K562 (cell line): ENCODE results near the gene ZBTB25. TPM values are rescaled to one million over a fixed set of nuclear protein-coding genes. Genes with fewer than 3 reads are reported as not detected.

ENCODE experiments used
- BCOR ChIP-seq: fragments of 450-650 bp; IDR thresholded peaks from 2 replicates; pipeline ENCODE4 v1.6.1; 2016
- CTBP1 ChIP-seq: fragments of 450-650 bp; IDR thresholded peaks from 2 replicates; pipeline ENCODE4 v1.6.1; 2016; ENCODE audit warnings: borderline replicate concordance
- CXXC5 ChIP-seq: fragments of 250-450 bp; sonication (Bioruptor Pico); IDR thresholded peaks from 2 replicates; pipeline ENCODE4 v1.8.0; 2022; ENCODE audit warnings: inconsistent platforms, mild to moderate bottlenecking, moderate library complexity
- EP300 ChIP-seq: IDR thresholded peaks from 2 replicates; pipeline ENCODE4 v1.6.1; 2012; ENCODE audit warnings: low read length, improper control_type of control experiment
- ETV6 ChIP-seq, 3 experiments: fragments of 150-350 bp in 1 of 3; sonication (generic) in 1 of 3; formaldehyde crosslinking in 1 of 3; IDR thresholded peaks; 2 replicates each; pipeline versions ENCODE4 v1.6.1 to v1.8.0; 2014 to 2022; ENCODE audit warnings: borderline replicate concordance in 2 of 3, low read depth in 2 of 3, antibody characterized with exemption in 1 of 3, low read length in 1 of 3, mild to moderate bottlenecking in 1 of 3, missing genetic modification reagents in 1 of 3
- GABPA ChIP-seq: fragments of 200-800 bp; sonication (Bioruptor generic); conservative IDR thresholded peaks from 2 replicates; pipeline ENCODE4 v1.6.1; 2016; ENCODE audit warnings: low read depth, missing genetic modification characterization, missing compliant biosample characterization
- KDM5B ChIP-seq: fragments of 200-600 bp; sonication (generic); IDR thresholded peaks from 2 replicates; pipeline ENCODE4 v1.6.1; 2012; ENCODE audit warnings: low read depth, mild to moderate bottlenecking, moderate library complexity, low read length, control low read depth, inconsistent platforms; ENCODE audit not compliant: insufficient replicate concordance
- LEF1 ChIP-seq: fragments of 450-650 bp; IDR thresholded peaks from 2 replicates; pipeline ENCODE4 v1.6.1; 2016; ENCODE audit warnings: mild to moderate bottlenecking
- MCM7 ChIP-seq, 2 experiments: fragments of 450-650 bp; IDR thresholded peaks; 2 replicates each; pipeline ENCODE4 v1.6.1; 2016 to 2018
- NFYB ChIP-seq: IDR thresholded peaks from 2 replicates; pipeline ENCODE4 v1.6.1; 2011; ENCODE audit warnings: mild to moderate bottlenecking, moderate library complexity; ENCODE audit not compliant: insufficient read length; ENCODE audit errors: extremely low read depth
- POLR3G ChIP-seq: IDR thresholded peaks from 2 replicates; pipeline ENCODE4 v1.6.1; 2011; ENCODE audit not compliant: insufficient read length, insufficient replicate concordance; ENCODE audit errors: extremely low read depth
- RB1 ChIP-seq: fragments of 450-650 bp; IDR thresholded peaks from 2 replicates; pipeline ENCODE4 v1.6.1; 2017; ENCODE audit warnings: low read depth, mild to moderate bottlenecking
- RBM22 ChIP-seq: fragments of 200-400 bp; formaldehyde crosslinking; IDR thresholded peaks from 2 replicates; pipeline ENCODE4 v1.6.1; 2018; ENCODE audit warnings: low read length, low read depth; ENCODE audit not compliant: poor library complexity, severe bottlenecking
- SREBF1 ChIP-seq: fragments of 150-350 bp; IDR thresholded peaks from 2 replicates; pipeline ENCODE4 v1.6.1; 2014; ENCODE audit warnings: antibody characterized with exemption, low read depth, low read length, borderline replicate concordance
- TAL1 ChIP-seq: fragments of 450-650 bp; IDR thresholded peaks from 2 replicates; pipeline ENCODE4 v1.6.1; 2016; ENCODE audit warnings: mild to moderate bottlenecking
- ZNF212 ChIP-seq: fragments of 450-650 bp; formaldehyde crosslinking; IDR thresholded peaks from 2 replicates; pipeline ENCODE4 v1.4.0; 2020; ENCODE audit warnings: mild to moderate bottlenecking
- ZNF239 ChIP-seq: fragments of 250-450 bp; sonication (Bioruptor Pico); IDR thresholded peaks from 2 replicates; pipeline ENCODE4 v1.4.0; 2020; ENCODE audit warnings: mild to moderate bottlenecking
- ZNF644 ChIP-seq: fragments of 200-800 bp; sonication (Bioruptor generic); IDR thresholded peaks from 2 replicates; pipeline ENCODE4 v1.6.1; 2016; ENCODE audit warnings: low read depth, missing genetic modification characterization, missing compliant biosample characterization
- polyA plus RNA-seq, 8 experiments: library from polyadenylated mRNA; depleted of rRNA in 4 of 8; stranded (reverse) in 5 of 8; unstranded in 3 of 8; fragments of >200 nt; fragmentation: Nextera tagmentation in 2 of 8; fragmentation: Illumina TruSeq in 1 of 8; extraction: Ambion mirVana in 2 of 8; extraction: Trizol in 1 of 8; gene quantifications; 2 replicates each; pipeline versions ENCODE4 v1.2.1 to v1.2.3, GENCODE V29; 2011 to 2014; ENCODE audit warnings: inconsistent platforms in 1 of 8, missing spikeins in 1 of 8
- total RNA-seq, 7 experiments: library from RNA; depleted of rRNA in 6 of 7; stranded (reverse); fragments of >200 nt in 6 of 7; fragmentation: Illumina TruSeq in 2 of 7; extraction: Trizol in 2 of 7; gene quantifications; 2 replicates each; pipeline versions ENCODE4 v1.2.1 to v1.2.3, GENCODE V29; 2011 to 2021; ENCODE audit warnings: low replicate concordance in 1 of 7
- TF ChIP-seq, protein P1 (sequence below), 3 experiments: fragments of 200-800 bp in 1 of 3; fragments of 250-450 bp in 1 of 3; fragments of 450-650 bp in 1 of 3; sonication (Bioruptor Pico) in 1 of 3; sonication (Bioruptor generic) in 1 of 3; formaldehyde crosslinking in 1 of 3; IDR thresholded peaks; 2 replicates each; pipeline versions ENCODE4 v1.6.1 to v1.8.0; 2016 to 2022; ENCODE audit warnings: mild to moderate bottlenecking in 2 of 3, missing genetic modification characterization in 2 of 3, missing compliant biosample characterization in 1 of 3, moderate library complexity in 1 of 3
- TF ChIP-seq, protein P2 (sequence below): sonication (generic); formaldehyde crosslinking; IDR thresholded peaks from 2 replicates; pipeline ENCODE4 v1.8.1; 2023; ENCODE audit warnings: mild to moderate bottlenecking, missing genetic modification reagents
- TF ChIP-seq, protein P3 (sequence below): fragments of 250-450 bp; sonication (Bioruptor Pico); IDR thresholded peaks from 2 replicates; pipeline ENCODE4 v1.5.0; 2022; ENCODE audit warnings: mild to moderate bottlenecking

The ZBTB25 gene
- total and polyA plus RNA-seq, 9 of the 15 experiments (the other 6 are each of a cell fraction or from before 2014, with no cell fraction given), result 0.61 to 3.9 (median 2.3) TPM

DNA sequence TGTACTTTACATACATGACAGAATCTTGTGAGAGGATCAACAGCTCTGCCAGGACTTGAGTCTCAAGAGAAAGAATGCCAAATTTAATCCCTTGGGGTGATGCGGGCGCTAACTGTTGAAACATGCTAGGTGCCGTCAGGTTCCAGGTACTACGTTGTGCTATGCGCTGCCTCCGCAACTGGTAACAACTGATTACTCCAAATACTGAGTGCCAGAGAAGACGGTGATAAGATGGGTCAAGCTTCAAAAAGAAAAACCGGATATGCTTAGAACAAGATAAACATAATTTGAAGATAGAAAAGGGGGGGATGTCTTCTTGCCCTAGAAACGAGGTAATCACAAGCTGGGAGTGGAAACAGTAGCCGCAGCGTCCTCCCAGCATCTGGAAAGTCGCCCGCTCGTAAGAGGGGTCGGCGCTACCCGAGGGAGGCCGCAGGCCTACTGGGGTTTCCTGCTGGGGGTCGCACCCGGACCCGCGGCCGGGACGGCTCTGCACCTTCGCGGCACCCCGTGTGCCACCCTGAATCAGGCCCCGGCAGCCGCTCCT is 678 bp downstream of the ZBTB25 start (continued):
- no peak; the same call in 1 of the 2 replicates for TF ChIP-seq GABPA (tag)
- no peak for TF ChIP-seq NFYB
- no peak for TF ChIP-seq ZNF644 (tag)
- TF ChIP-seq CTBP1, result no peak
- no peak for TF ChIP-seq SREBF1
- TF ChIP-seq POLR3G, result no peak
- TF ChIP-seq ZNF239 (CRISPR knock-in tag), result no peak
- TF ChIP-seq, protein P1, sequence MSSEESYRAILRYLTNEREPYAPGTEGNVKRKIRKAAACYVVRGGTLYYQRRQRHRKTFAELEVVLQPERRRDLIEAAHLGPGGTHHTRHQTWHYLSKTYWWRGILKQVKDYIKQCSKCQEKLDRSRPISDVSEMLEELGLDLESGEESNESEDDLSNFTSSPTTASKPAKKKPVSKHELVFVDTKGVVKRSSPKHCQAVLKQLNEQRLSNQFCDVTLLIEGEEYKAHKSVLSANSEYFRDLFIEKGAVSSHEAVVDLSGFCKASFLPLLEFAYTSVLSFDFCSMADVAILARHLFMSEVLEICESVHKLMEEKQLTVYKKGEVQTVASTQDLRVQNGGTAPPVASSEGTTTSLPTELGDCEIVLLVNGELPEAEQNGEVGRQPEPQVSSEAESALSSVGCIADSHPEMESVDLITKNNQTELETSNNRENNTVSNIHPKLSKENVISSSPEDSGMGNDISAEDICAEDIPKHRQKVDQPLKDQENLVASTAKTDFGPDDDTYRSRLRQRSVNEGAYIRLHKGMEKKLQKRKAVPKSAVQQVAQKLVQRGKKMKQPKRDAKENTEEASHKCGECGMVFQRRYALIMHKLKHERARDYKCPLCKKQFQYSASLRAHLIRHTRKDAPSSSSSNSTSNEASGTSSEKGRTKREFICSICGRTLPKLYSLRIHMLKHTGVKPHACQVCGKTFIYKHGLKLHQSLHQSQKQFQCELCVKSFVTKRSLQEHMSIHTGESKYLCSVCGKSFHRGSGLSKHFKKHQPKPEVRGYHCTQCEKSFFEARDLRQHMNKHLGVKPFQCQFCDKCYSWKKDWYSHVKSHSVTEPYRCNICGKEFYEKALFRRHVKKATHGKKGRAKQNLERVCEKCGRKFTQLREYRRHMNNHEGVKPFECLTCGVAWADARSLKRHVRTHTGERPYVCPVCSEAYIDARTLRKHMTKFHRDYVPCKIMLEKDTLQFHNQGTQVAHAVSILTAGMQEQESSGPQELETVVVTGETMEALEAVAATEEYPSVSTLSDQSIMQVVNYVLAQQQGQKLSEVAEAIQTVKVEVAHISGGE (CRISPR knock-in tag; IDR thresholded peaks at IDR 0.05), result peak in 1 of 3 experiments; percentile 61; a peak in 1 of 6 replicates
- 0 out of 2 replicates have a peak, but pooled peaks have one; percentile 35 for TF ChIP-seq LEF1
- TF ChIP-seq TAL1, result peak; percentile 39; the same call in 1 of the 2 replicates
- TF ChIP-seq KDM5B, result no peak
- no peak for TF ChIP-seq ZNF212 (CRISPR knock-in tag)
- TF ChIP-seq EP300, result peak; percentile 35; the same call in 1 of the 2 replicates
- TF ChIP-seq RB1, result no peak
- TF ChIP-seq, protein P2, sequence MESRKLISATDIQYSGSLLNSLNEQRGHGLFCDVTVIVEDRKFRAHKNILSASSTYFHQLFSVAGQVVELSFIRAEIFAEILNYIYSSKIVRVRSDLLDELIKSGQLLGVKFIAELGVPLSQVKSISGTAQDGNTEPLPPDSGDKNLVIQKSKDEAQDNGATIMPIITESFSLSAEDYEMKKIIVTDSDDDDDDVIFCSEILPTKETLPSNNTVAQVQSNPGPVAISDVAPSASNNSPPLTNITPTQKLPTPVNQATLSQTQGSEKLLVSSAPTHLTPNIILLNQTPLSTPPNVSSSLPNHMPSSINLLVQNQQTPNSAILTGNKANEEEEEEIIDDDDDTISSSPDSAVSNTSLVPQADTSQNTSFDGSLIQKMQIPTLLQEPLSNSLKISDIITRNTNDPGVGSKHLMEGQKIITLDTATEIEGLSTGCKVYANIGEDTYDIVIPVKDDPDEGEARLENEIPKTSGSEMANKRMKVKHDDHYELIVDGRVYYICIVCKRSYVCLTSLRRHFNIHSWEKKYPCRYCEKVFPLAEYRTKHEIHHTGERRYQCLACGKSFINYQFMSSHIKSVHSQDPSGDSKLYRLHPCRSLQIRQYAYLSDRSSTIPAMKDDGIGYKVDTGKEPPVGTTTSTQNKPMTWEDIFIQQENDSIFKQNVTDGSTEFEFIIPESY, result no peak
- TF ChIP-seq MCM7 (IDR thresholded peaks at IDR 0.05), result no peak
- no peak for TF ChIP-seq CXXC5 (CRISPR knock-in tag)
- no peak for TF ChIP-seq BCOR
- no peak for TF ChIP-seq RBM22
- no peak for TF ChIP-seq ETV6 (IDR thresholded peaks at IDR 0.05; ENCODE audit: borderline replicate concordance in 1 of 2, low read depth in 2 of 2, low read length in 1 of 2)
- TF ChIP-seq ETV6 (CRISPR knock-in tag; IDR thresholded peaks at IDR 0.05; ENCODE audit: borderline replicate concordance), result no peak
- TF ChIP-seq, protein P3, sequence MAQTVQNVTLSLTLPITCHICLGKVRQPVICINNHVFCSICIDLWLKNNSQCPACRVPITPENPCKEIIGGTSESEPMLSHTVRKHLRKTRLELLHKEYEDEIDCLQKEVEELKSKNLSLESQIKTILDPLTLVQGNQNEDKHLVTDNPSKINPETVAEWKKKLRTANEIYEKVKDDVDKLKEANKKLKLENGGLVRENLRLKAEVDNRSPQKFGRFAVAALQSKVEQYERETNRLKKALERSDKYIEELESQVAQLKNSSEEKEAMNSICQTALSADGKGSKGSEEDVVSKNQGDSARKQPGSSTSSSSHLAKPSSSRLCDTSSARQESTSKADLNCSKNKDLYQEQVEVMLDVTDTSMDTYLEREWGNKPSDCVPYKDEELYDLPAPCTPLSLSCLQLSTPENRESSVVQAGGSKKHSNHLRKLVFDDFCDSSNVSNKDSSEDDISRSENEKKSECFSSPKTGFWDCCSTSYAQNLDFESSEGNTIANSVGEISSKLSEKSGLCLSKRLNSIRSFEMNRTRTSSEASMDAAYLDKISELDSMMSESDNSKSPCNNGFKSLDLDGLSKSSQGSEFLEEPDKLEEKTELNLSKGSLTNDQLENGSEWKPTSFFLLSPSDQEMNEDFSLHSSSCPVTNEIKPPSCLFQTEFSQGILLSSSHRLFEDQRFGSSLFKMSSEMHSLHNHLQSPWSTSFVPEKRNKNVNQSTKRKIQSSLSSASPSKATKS (CRISPR knock-in tag), result no peak
